Peyer's patch (tissue), 4 donors: ENCODE measurements around the gene FBRSL1.

Experiments
- CTCF ChIP-seq, 6 experiments: fragments of 450-650 bp in 4 of 6; fragments of 200-600 bp in 2 of 6; sonication (generic) in 1 of 6; IDR thresholded peaks; one replicate each; pipeline ENCODE4 v1.5.1; 2017 to 2019; ENCODE audit warnings: antibody characterized with exemption in 6 of 6, mild to moderate bottlenecking in 3 of 6, moderate library complexity in 1 of 6
- POLR2A ChIP-seq, 2 donors: fragments of 450-650 bp; IDR thresholded peaks; one replicate each; pipeline ENCODE4 v1.5.1; 2017; ENCODE audit warnings: antibody characterized with exemption in 2 of 2, mild to moderate bottlenecking in 2 of 2, moderate library complexity in 2 of 2

DNA sequence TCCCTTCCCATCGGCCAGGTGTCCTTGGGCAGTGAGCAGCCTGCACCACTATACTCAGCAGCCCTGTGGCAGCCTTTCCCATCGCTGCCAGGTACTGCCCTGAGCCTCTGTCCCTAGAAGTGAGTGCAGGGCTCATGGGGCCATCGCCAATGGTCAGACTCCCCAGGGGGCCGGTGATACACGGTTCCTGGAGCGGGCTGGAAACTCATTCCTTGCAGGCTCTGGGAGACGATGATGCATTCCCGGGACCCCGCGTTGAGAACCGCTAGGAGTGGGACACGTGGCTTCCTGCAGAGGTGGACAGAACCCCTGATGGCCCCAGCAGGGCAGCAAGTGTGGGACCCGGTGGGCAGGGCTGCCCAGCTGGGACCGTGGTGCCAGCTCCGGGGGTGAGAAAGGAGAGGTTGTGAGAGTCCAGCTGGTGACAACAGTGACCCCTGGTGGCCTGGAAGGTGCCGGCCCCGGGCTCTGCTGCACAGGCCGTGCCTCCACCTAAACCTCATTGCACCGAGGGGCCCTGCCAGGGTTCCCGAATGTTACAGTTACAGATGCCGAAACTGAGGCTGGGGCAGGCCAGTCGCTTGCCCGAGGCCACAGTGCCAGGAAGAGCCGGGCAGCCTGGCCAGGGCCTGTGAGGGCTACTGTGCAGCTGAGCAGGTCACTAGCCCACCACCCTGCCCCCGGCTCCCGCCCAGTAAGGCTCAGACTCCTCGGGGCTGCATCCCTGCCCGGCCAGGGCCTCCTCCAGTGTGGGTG, 33.8 kb downstream of the FBRSL1 start:
- no peak for TF ChIP-seq POLR2A (IDR thresholded peaks at IDR 0.05)
- peak; percentile 55 to 92 (median 71) for TF ChIP-seq CTCF (IDR thresholded peaks at IDR 0.05)
